HG03520 (cell line): ENCODE measurements around the gene DPT.

Experiments
- ATAC-seq: cut with Tn5 transposase; IDR thresholded peaks from one replicate; pipeline ENCODE4 v1.9.1; 2021; ENCODE audit warnings: mild to moderate bottlenecking, moderate library complexity; ENCODE audit not compliant: unreplicated experiment

The DPT gene

GRCh38 chr1:168736520-168736919 is 7.5 kb upstream of the DPT start:
- ATAC-seq = no peak

- no peak for ATAC-seq
Measured at GRCh38 chr1:168735974-168736373, 7.0 kb upstream of the DPT start.

- no peak for ATAC-seq
Measured at GRCh38 chr1:168734946-168735345, 5.9 kb upstream of the DPT start.

GRCh38 chr1:168734271-168734670 is 5.3 kb upstream of the DPT start:
- ATAC-seq = no peak

- no peak for ATAC-seq
Measured at GRCh38 chr1:168733241-168733640, 4.2 kb upstream of the DPT start.

- no peak for ATAC-seq
Measured at GRCh38 chr1:168732736-168733135, 3.7 kb upstream of the DPT start.

GRCh38 chr1:168731244-168731953 is 2.4 kb upstream of the DPT start:
- no peak for ATAC-seq

- no peak for ATAC-seq
Measured at GRCh38 chr1:168729405-168729802, 398 bp upstream of the DPT start.

GRCh38 chr1:168726719-168727118 is 2.3 kb downstream of the DPT start:
- no peak for ATAC-seq

- no peak for ATAC-seq
Measured at GRCh38 chr1:168726281-168726680, 2.7 kb downstream of the DPT start.

GRCh38 chr1:168725831-168726230 is 3.2 kb downstream of the DPT start:
- ATAC-seq = no peak

- no peak for ATAC-seq
Measured at GRCh38 chr1:168725060-168725459, 3.9 kb downstream of the DPT start.

- no peak for ATAC-seq
Measured at GRCh38 chr1:168723000-168723399, 6.0 kb downstream of the DPT start.

GRCh38 chr1:168720839-168721238 is 8.2 kb downstream of the DPT start:
- no peak for ATAC-seq

GRCh38 chr1:168719306-168720111 is 9.5 kb downstream of the DPT start:
- ATAC-seq = no peak

GRCh38 chr1:168717906-168718891 is 10.8 kb downstream of the DPT start:
- ATAC-seq = no peak

GRCh38 chr1:168714012-168714411 is 15.0 kb downstream of the DPT start:
- ATAC-seq = no peak

- ATAC-seq = no peak
Measured at GRCh38 chr1:168709405-168710363, 19.3 kb downstream of the DPT start.

- no peak for ATAC-seq
Measured at GRCh38 chr1:168708698-168709404, 20.2 kb downstream of the DPT start.
